ENCODE measurements around the gene CASKIN2. TPM values are rescaled to one million over a fixed set of nuclear protein-coding genes. Genes with fewer than 3 reads are reported as not detected.

CASKIN2 gene
- total and polyA plus RNA-seq, 4 donors = 2.3 to 12.1 (median 8.6) TPM

GRCh38 chr17:75493476-75494129, 21.7 kb downstream of the CASKIN2 start:
- Histone ChIP-seq H3K36me3 (ENCODE audit: control insufficient read depth in 4 of 4, insufficient read depth in 3 of 4, low read depth in 1 of 4, low read length in 3 of 4) (peaks cover 7 to 67% (median 20%) of the 10 kb centered on the region in 4 donors), H3K4me1 (ENCODE audit: control insufficient read depth in 4 of 4, insufficient read depth in 4 of 4, low read length in 3 of 4) (peaks cover 0 to 9% (median 4%) of the 10 kb centered on the region in 4 donors), H3K27me3 (ENCODE audit: control insufficient read depth in 4 of 4, insufficient read depth in 4 of 4, low read length in 3 of 4) (no peaks in the 10 kb centered on the region), H3K4me3 (ENCODE audit: low read depth in 1 of 3, low read length in 3 of 3) (no peak overlapping the region), H3K27ac (ENCODE audit: low read depth in 1 of 2, low read length in 2 of 2) (no peak overlapping the region), H3K9me3 (ENCODE audit: control insufficient read depth in 4 of 4, low read length in 3 of 4) (no peaks in the 10 kb centered on the region), H3K9ac (ENCODE audit: low read depth in 1 of 2, low read length in 2 of 2) (no peak overlapping the region)
- 96% methylated on average over 23 of the region's 23 CpGs for WGBS
- no peak for TF ChIP-seq CTCF (IDR thresholded peaks at IDR 0.05; ENCODE audit: low read depth, low read length, missing input control)
- no peak for TF ChIP-seq ZBTB33 (IDR thresholded peaks at IDR 0.05)
- no peak for TF ChIP-seq FOXA2 (IDR thresholded peaks at IDR 0.05)
- no peak for TF ChIP-seq SP1 (IDR thresholded peaks at IDR 0.05)
- TF ChIP-seq RAD21 (IDR thresholded peaks at IDR 0.05) = no peak
- no peak for TF ChIP-seq GABPA (IDR thresholded peaks at IDR 0.05 in 1 of 2, conservative IDR thresholded peaks at IDR 0.05 in 1 of 2)
- no peak for TF ChIP-seq EGR1 (IDR thresholded peaks at IDR 0.05; ENCODE audit: low read depth in 2 of 2)
- no peak for TF ChIP-seq HNF4A (conservative IDR thresholded peaks at IDR 0.05)
- TF ChIP-seq MAX (IDR thresholded peaks at IDR 0.05) = no peak
- no peak for TF ChIP-seq RXRA (IDR thresholded peaks at IDR 0.05)
- TF ChIP-seq ATF3 (IDR thresholded peaks at IDR 0.05) = no peak
- no peak for TF ChIP-seq HNF4G (IDR thresholded peaks at IDR 0.05)
- TF ChIP-seq, protein P1, sequence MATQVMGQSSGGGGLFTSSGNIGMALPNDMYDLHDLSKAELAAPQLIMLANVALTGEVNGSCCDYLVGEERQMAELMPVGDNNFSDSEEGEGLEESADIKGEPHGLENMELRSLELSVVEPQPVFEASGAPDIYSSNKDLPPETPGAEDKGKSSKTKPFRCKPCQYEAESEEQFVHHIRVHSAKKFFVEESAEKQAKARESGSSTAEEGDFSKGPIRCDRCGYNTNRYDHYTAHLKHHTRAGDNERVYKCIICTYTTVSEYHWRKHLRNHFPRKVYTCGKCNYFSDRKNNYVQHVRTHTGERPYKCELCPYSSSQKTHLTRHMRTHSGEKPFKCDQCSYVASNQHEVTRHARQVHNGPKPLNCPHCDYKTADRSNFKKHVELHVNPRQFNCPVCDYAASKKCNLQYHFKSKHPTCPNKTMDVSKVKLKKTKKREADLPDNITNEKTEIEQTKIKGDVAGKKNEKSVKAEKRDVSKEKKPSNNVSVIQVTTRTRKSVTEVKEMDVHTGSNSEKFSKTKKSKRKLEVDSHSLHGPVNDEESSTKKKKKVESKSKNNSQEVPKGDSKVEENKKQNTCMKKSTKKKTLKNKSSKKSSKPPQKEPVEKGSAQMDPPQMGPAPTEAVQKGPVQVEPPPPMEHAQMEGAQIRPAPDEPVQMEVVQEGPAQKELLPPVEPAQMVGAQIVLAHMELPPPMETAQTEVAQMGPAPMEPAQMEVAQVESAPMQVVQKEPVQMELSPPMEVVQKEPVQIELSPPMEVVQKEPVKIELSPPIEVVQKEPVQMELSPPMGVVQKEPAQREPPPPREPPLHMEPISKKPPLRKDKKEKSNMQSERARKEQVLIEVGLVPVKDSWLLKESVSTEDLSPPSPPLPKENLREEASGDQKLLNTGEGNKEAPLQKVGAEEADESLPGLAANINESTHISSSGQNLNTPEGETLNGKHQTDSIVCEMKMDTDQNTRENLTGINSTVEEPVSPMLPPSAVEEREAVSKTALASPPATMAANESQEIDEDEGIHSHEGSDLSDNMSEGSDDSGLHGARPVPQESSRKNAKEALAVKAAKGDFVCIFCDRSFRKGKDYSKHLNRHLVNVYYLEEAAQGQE (IDR thresholded peaks at IDR 0.05) = no peak
- DNase-seq (ENCODE audit: low spot score) = no peak

Measured in liver (tissue), 9 donors.